Activated gamma-delta T cell (primary cell): ENCODE measurements around the gene RAD51.

Source experiments
- DNase-seq: peaks from one replicate; lab custom pipeline; 2025; lab: John Stamatoyannopoulos, UW

The RAD51 gene

GRCh38 chr15:40762919-40763800, 68.2 kb downstream of the RAD51 start:
- peak; percentile 27 for DNase-seq

DNA sequence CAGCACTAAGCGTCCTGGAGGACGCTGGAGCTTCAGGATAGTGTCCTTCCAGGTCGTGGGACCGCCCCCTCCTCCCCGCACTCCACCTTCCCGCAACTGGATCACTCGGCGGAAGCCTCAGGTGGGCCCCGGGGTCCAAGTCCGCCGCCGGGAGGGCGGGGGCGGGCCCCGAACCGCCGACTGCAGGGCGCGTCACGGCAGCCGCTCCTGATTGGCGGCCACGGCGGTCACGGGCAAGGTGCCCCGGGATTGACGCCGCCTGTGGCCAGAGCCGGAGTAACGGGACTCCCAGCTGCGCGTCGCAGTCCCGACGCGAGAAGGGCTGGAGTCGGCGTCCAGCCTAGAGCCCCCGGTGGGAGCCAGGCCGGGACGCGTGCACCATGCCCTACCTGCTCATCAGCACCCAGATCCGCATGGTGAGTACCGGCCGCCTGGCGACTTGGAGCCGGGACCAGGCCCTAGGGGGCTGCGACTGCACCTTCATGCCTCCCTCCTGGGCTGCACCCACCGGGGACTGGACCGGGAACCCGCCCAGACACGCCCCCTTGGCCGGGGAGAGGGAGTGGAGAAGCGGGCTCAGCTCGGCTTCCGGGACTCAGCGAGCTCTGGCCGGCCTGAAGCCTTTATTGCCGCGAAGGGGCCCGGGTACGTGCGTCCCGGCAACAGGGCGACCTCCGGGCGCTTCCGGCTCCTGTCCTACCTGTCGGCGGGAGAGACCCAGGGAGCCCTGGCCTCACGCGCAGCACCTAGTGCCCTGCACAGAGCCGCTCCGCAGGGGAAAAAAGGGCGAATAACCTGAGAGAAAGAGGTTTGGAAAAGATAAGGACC, 69.0 kb downstream of the RAD51 start, which contains the start of gene GCHFR:
TSS of gene GCHFR (plus strand) at position 268 of the 828 bp plus-strand sequence. CDS start at position 381, 113 bp downstream.
- peak; percentile 64 for DNase-seq

GRCh38 chr15:40764629-40765103, 69.7 kb downstream of the RAD51 start:
- no peak for DNase-seq

DNA sequence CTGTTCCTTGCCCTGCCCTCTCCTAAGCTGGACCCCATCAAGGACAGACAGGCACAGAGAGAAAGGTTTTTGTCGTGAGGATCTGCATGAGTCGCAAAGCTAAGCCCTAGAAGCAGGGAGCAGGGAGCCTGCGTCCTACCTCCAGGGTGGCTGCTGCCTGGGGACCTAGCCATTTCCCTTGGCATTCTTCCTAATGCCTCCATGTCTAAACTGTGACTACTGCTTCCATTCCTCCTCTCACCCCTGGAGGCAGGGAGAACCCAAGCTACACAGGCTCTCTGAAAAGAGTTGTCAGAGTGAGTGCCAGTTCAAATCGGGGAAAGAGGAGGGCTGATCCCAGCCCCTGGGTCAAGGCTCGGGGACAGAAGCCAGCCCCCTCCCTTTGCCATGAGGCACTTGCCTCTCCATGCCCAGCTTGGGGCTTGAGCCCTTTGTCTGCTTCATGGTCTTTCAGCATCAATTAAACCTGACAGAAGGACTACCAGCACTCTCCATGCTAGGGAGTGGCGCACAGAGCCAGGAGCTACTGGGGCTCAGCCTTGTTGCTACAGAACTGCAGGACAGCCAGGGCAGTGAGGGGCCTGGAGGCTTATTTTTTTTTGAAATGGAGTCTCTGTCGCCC, 71.3 kb downstream of the RAD51 start:
- no peak for DNase-seq

DNA sequence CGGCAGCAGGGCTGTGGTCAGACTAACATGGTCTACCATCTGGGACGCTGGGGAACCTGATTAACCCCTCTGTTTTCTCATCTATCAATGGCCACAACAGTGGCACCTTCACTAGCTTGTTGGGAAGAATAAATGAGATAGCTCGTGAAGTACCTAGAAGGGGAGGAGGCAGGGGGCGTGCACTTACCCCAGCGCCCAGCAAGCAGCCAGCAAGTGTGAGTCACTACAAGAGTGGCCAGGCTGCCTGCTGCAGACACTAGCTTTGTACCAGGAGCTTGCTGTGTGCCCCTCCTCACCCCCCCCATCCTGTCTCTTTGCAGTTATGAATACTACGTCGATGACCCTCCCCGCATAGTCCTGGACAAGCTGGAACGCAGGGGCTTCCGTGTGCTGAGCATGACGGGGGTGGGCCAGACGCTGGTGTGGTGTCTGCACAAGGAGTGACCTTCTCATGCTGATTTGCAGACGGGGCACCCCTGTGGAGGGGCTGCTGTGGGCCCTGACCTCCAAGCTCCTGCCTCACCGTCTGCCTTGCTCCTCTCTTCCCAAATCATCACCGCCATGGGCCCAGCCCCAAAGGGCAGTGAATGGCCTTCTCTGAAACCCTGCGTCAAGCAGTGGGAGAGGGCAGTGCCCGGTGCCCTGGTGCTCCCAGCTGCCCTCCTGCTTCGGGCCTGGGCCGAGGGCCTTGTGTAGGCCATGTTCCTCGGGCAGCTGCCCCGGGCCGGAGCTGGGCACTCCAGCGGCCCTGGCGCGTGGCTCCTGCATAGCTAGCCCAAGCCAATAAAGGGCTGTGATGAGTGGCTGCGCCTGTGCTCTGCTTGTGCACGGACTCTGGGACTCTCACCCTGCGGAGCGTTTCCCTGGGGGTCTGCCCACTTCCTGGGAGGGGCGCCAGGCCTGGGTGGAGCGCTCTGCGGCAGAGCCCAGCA, 72.2 kb downstream of the RAD51 start:
- DNase-seq = no peak

- no peak for DNase-seq
Measured at GRCh38 chr15:40767838-40768500, 73.0 kb downstream of the RAD51 start.

DNA sequence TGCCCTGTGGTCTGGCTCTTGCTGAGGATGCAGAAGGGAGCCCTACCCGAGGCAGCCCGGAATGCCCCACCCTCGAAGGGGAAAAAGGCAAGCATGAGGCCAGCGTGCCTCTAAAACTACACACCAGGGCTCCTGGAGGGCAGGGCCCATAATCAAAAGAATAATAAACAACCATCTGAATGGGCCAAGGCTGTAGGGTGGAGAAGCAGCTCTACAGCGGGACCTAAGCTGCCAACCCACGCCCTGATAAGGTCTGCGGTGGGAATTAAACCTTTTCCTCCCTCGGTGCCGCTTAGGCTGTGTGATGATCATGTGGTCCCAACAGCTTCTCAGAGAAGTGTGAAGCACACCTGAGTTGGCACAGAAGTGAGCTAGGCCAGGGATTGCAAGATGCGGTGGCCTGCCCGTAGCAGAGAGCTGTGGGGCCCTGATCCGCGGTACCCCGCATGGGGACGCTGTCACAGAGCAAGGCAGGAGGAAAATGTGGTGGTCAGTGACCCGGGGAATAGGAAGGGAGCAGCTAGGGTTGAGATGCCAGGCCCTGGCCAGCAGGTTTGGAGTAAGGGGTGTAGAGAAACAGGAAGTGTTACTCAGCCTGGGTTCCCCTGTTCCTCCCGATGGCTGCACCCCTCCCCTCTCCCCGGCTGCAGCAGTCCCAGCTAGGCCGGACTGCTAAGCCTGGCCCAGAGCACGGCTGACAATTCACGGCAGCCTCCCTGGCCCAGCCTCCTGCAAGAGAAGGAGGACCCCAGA, 73.7 kb downstream of the RAD51 start:
- DNase-seq = no peak

- peak; percentile 46 for DNase-seq
Measured at GRCh38 chr15:40769274-40770146, 74.5 kb downstream of the RAD51 start, which contains the start of gene C15orf62. TSS of gene C15orf62 (plus strand) at chr15:40769980. CDS start at chr15:40770496, 516 bp downstream.

DNA sequence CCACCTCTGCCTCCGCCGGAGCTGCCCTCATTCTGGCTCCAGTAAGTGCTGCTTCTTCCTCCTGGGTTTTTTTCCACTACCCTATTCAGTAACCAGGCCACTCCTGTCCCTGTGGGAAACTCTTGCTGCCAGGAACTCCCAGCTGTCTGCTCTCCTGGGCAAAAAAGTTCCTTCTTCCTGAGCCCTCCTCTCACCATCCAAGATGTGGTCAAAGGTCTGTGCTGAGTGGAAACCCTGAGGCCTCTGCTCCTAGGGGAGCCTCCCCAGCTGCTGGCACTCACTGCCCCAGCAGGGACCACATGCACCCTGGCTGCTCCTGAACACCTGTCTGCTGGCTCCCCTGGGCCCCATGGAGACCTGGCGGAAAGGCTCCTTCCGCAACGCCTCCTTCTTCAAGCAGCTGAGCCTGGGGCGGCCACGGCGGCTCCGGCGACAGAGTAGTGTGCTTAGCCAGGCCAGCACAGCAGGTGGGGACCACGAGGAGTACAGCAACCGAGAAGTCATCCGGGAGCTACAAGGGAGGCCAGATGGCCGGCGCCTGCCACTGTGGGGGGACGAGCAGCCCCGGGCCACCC, 75.3 kb downstream of the RAD51 start:
- DNase-seq = no peak

GRCh38 chr15:40771242-40771641, 76.3 kb downstream of the RAD51 start:
- no peak for DNase-seq

DNA sequence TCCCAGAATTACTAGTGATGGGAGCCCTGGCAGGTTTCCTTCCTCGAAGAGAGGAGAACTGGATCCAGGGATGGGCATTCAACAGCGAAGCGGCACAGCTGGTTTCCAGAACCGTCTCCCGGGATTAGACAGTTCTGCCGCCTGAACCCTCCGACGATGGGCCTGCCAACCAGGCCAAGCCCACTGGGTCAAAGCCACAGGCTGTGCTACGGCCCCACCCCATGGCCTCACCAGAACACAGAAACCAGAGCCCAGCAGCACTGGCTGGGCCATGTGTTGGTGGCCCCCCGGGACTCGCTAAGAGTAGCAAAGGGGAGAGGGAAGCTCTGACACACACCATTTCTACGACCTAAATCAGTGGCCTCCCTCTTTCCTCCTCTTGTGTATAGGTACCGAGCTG, 77.0 kb downstream of the RAD51 start:
- no peak for DNase-seq

DNA sequence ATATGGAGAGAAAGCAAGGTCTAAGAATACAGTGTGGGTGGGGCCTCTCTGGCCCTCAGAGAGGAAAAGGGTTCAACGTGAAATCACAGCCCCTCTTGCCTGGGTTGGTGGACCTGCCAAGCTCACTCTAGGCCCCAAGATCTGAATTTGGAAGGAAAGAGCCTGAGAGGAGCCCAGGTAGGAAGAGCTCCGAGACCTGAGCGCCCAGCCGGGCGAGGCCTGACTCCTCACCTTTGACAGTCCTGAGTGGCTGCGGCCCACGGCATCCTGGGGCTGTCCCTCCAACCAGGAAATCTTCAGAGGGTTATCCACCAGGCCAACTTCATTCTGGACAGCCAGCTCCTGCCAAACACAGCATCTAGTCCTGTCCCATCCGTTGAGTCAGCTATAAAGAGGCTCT, 78.5 kb downstream of the RAD51 start:
- no peak for DNase-seq

DNA sequence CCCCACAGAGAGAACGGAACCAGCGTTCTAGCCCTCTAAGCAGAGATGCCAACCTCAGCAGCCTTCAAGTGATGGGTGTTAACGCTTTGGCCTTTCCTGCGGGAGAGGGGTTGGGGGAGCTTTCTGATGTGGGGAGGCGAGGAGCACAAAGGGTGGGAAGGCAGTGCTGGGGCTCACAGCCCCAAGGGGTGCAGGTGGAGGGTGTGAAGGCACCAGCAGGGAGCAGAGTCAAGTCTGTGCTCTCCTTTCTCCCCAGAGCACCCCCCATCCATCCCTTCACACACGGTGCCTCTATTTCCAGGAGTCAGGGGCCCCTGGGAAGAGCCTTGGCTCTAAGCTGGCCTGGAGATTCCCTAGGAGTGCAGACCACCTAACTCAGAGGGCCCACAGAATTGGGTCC, 78.9 kb downstream of the RAD51 start:
- no peak for DNase-seq

- DNase-seq = no peak
Measured at GRCh38 chr15:40775007-40775406, 80.0 kb downstream of the RAD51 start.

GRCh38 chr15:40775740-40776536, 81.0 kb downstream of the RAD51 start:
- DNase-seq = no peak

DNA sequence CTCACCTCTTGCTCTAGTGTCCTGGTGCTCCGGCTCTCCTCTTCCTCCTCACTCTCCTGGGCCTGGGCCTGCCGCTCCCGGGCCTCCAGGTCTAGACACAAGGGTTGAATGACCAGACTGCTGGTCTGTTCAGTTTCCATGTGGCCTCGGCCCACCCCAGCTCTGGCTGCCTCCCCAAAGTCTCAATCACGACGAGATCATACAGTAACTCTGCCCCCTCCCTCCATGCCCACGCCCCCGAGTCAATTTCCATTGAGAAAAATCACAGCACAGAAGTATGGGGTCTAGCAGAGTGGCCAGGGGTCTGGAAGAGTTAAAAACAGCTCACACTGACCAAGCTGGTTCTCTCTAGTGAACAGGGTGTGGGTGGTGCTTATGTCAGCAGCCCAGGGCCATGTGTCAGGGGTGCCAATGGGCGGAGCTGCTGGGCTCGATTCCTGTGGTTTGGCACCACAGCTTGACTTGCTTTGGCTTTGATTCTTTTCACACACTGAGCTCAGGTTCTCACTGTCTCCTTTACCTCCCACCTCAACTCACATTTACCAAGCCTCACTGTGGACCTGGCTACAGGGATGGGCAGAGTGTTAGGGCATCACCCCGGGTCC, 81.7 kb downstream of the RAD51 start:
- DNase-seq = peak; percentile 44
